Activated T-helper 9 cell treated with anti-CD3 and anti-CD28 coated beads, Interleukin-2, amount 50 U/mL, for 16 hours (primary cell): ENCODE data around the gene RAB1B.
"Not testable (repeated sequence)": the region's sequence is repeated elsewhere in the genome, so short reads cannot be mapped to it uniquely, and the experiment has no call there.

Experiments
- DNase-seq: peaks from one replicate; pipeline ENCODE4 v3.0.0-alpha.2; 2020; ENCODE audit warnings: low read depth

The RAB1B gene

GRCh38 chr11:66309475-66309874 is 41.0 kb downstream of the RAB1B start:
- DNase-seq: no peak

- no peak for DNase-seq
These were observed 41.9 kb downstream of the RAB1B start for GRCh38 chr11:66310324-66310723.

GRCh38 chr11:66310803-66311440 is 42.5 kb downstream of the RAB1B start:
- DNase-seq: not testable (repeated sequence)

- DNase-seq: no peak
These were observed 43.1 kb downstream of the RAB1B start for GRCh38 chr11:66311470-66311964.

GRCh38 chr11:66311965-66312548 is 43.6 kb downstream of the RAB1B start:
- peak; percentile 96 for DNase-seq

- peak; percentile 92 for DNase-seq
These were observed 44.3 kb downstream of the RAB1B start for GRCh38 chr11:66312549-66313320.

- no peak for DNase-seq
These were observed 45.1 kb downstream of the RAB1B start for GRCh38 chr11:66313321-66314185.

- DNase-seq: no peak
These were observed 45.7 kb downstream of the RAB1B start for GRCh38 chr11:66314186-66314501.

GRCh38 chr11:66314561-66315497 is 46.4 kb downstream of the RAB1B start:
- DNase-seq: no peak

GRCh38 chr11:66315498-66315885 is 47.1 kb downstream of the RAB1B start:
- DNase-seq: no peak

GRCh38 chr11:66315921-66316811 is 47.7 kb downstream of the RAB1B start:
- no peak for DNase-seq

- no peak for DNase-seq
These were observed 48.4 kb downstream of the RAB1B start, which contains the start of gene CD248 for GRCh38 chr11:66316849-66317251. Gene CD248 (minus strand): TSS chr11:66317044. CDS start chr11:66317027, 17 bp downstream.

- DNase-seq: no peak
These were observed 48.9 kb downstream of the RAB1B start for GRCh38 chr11:66317322-66317722.

GRCh38 chr11:66317723-66318599 is 49.5 kb downstream of the RAB1B start:
- DNase-seq: no peak

- DNase-seq: no peak
These were observed 50.1 kb downstream of the RAB1B start for GRCh38 chr11:66318600-66318970.

GRCh38 chr11:66320289-66320688 is 51.9 kb downstream of the RAB1B start:
- DNase-seq: not testable (repeated sequence)

GRCh38 chr11:66320748-66321147 is 52.3 kb downstream of the RAB1B start:
- DNase-seq: not testable (repeated sequence)

GRCh38 chr11:66321606-66322005 is 53.2 kb downstream of the RAB1B start:
- DNase-seq: no peak
